Measurements from ENCODE around the gene OR6K2. TPM values are rescaled to one million over a fixed set of nuclear protein-coding genes. Genes with fewer than 3 reads are reported as not detected.

OR6K2 gene
- total RNA-seq, 2 experiments from 2014 or later = not detected

DNA sequence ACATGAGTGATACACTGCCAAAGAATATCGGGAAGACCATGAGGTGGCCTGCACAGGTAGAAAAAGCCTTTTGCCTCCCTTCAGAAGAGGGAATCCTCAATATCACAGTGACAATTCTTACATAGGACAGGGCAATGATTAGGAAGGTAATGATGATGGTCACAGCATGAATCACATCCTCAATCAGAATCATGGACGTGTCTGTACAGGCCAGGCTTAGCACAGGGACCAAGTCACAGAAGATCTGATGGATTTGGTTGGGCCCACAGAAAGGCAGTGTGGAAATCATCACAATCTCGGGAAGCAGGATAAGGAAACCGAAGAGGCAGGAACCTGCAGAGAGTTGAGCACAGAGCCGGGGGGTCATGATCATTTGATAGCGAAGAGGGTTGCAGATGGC lies 16.9 kb upstream of the OR6K2 start:
- Mint-ChIP-seq H3K4me3 (no peak overlapping the region), H3K27ac (no peak overlapping the region)
- intact Hi-C loops (cut with DNase I, micrococcal nuclease) = no loop called here

DNA sequence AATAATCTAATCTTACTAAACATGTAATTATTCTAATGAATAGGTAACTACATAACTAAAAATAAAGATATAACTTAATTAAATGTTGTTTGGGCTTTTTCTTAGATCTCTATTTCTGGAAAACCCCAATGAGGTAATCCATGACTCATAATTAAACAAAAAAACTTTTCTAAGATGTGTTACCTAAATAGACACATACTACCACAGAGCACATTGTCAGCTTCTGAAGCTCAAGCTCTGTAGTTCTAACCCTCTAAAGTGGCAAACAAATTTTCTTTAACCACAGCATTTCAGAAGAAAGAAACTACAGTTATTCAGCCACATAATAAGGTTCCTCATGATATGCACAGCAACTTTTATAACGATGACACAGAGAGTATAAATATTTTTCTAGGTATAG lies 15.9 kb upstream of the OR6K2 start:
- Histone ChIP-seq H3K4me1 (ENCODE audit: insufficient read depth, low read length) (no peaks in the 10 kb centered on the region), H3K9me3 (ENCODE audit: control insufficient read depth in 1 of 2, insufficient read depth in 1 of 2, low read length in 2 of 2) (no peaks in the 10 kb centered on the region), H3K27ac (ENCODE audit: low read depth in 1 of 2, low read length in 2 of 2) (no peak overlapping the region), H3K4me3 (ENCODE audit: low read length) (no peak overlapping the region), H3K27me3 (ENCODE audit: control insufficient read depth in 1 of 2, insufficient read depth in 2 of 2, low read length in 2 of 2) (peaks cover 3 to 19% of the 10 kb centered on the region in 2 experiments), H3K36me3 (ENCODE audit: insufficient read depth, low read length) (no peaks in the 10 kb centered on the region)
- no peaks in the 10 kb centered on the region for H3K36me3 Mint-ChIP-seq (ENCODE audit: low read depth)
- H3K4me3 Mint-ChIP-seq = no peak overlapping the region
- H3K27ac Mint-ChIP-seq = no peak overlapping the region
- ATAC-seq (ENCODE audit: poor library complexity) (no peak), DNase-seq (peak in 1 of 14 experiments; percentile 5)
- peaks cover 44% of the 10 kb centered on the region for H3K27me3 Mint-ChIP-seq
- POLR2A ChIA-PET = no interaction called here
- TF ChIP-seq, protein P1, sequence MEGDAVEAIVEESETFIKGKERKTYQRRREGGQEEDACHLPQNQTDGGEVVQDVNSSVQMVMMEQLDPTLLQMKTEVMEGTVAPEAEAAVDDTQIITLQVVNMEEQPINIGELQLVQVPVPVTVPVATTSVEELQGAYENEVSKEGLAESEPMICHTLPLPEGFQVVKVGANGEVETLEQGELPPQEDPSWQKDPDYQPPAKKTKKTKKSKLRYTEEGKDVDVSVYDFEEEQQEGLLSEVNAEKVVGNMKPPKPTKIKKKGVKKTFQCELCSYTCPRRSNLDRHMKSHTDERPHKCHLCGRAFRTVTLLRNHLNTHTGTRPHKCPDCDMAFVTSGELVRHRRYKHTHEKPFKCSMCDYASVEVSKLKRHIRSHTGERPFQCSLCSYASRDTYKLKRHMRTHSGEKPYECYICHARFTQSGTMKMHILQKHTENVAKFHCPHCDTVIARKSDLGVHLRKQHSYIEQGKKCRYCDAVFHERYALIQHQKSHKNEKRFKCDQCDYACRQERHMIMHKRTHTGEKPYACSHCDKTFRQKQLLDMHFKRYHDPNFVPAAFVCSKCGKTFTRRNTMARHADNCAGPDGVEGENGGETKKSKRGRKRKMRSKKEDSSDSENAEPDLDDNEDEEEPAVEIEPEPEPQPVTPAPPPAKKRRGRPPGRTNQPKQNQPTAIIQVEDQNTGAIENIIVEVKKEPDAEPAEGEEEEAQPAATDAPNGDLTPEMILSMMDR (IDR thresholded peaks at IDR 0.05) = no peak
- CTCF ChIA-PET = no interaction called here
- no peaks in the 10 kb centered on the region for H3K4me1 Mint-ChIP-seq (ENCODE audit: low read depth)
- H3K9me3 Mint-ChIP-seq = no peaks in the 10 kb centered on the region
- intact Hi-C loops (cut with DNase I, micrococcal nuclease) = no loop called here

More for the DNA sequence above, 16.9 kb upstream of the OR6K2 start:
- Histone ChIP-seq H3K4me3 (ENCODE audit: low read length) (no peak overlapping the region), H3K9me3 (ENCODE audit: control insufficient read depth in 1 of 2, insufficient read depth in 1 of 2, low read length in 2 of 2) (no peaks in the 10 kb centered on the region), H3K36me3 (ENCODE audit: insufficient read depth, low read length) (no peaks in the 10 kb centered on the region), H3K4me1 (ENCODE audit: insufficient read depth, low read length) (no peaks in the 10 kb centered on the region), H3K27ac (ENCODE audit: low read depth in 1 of 2, low read length in 2 of 2) (no peak overlapping the region), H3K27me3 (ENCODE audit: control insufficient read depth in 1 of 2, insufficient read depth in 2 of 2, low read length in 2 of 2) (peaks cover 3 to 16% of the 10 kb centered on the region in 2 experiments)
- no peak for DNase-seq
- no peaks in the 10 kb centered on the region for H3K4me1 Mint-ChIP-seq (ENCODE audit: low read depth)
- POLR2A ChIA-PET = interaction anchor here (0.6 kb wide), 1 partner anchor 80 kb away, joined by 3 read pairs; no protein-coding TSS in a partner anchor
- TF ChIP-seq, protein P1 (IDR thresholded peaks at IDR 0.05) = no peak
- ATAC-seq (ENCODE audit: poor library complexity) = no peak
- no peaks in the 10 kb centered on the region for H3K9me3 Mint-ChIP-seq
- CTCF ChIA-PET = interaction anchor here (1.2 kb wide), 1 partner anchor 14 kb away, joined by 3 read pairs; no protein-coding TSS in a partner anchor
- H3K27me3 Mint-ChIP-seq = peaks cover 42% of the 10 kb centered on the region
- H3K36me3 Mint-ChIP-seq (ENCODE audit: low read depth) = no peaks in the 10 kb centered on the region

DNA sequence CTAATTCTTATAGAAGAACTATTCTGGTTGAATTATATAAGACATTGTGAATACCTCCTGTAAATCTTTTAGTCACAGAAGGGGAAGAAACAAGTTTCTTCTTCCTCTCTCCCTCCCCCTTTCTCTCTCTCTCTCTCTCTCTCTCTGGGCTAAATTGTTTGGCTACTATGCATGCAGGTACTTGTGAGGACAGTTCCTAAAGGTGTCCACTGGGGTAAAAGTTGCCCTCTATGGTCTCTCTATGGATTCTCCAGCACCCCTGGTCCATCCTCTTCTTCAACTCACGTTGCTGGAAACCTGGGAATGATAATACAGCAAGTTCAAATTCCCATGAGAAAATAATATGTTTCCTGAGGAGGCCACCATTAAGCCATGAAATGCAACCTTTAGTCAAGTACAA lies 14.3 kb upstream of the OR6K2 start:
- peaks cover 45% of the 10 kb centered on the region for H3K27me3 Mint-ChIP-seq
- Histone ChIP-seq H3K4me3 (ENCODE audit: low read length) (no peak overlapping the region), H3K9me3 (ENCODE audit: control insufficient read depth in 1 of 2, insufficient read depth in 1 of 2, low read length in 2 of 2) (no peaks in the 10 kb centered on the region), H3K4me1 (ENCODE audit: insufficient read depth, low read length) (no peaks in the 10 kb centered on the region), H3K27ac (ENCODE audit: low read depth in 1 of 2, low read length in 2 of 2) (no peak overlapping the region), H3K27me3 (ENCODE audit: control insufficient read depth in 1 of 2, insufficient read depth in 2 of 2, low read length in 2 of 2) (peaks cover 3 to 19% of the 10 kb centered on the region in 2 experiments), H3K36me3 (ENCODE audit: insufficient read depth, low read length) (no peaks in the 10 kb centered on the region)
- intact Hi-C loops (cut with DNase I, micrococcal nuclease) = no loop called here
- DNase-seq (no peak), ATAC-seq (ENCODE audit: poor library complexity) (no peak)
- no peaks in the 10 kb centered on the region for H3K36me3 Mint-ChIP-seq (ENCODE audit: low read depth)
- TF ChIP-seq, protein P1 (IDR thresholded peaks at IDR 0.05) = no peak
- H3K9me3 Mint-ChIP-seq = no peaks in the 10 kb centered on the region
- ChIA-PET POLR2A (no interaction called here), CTCF (no interaction called here)
- no peak overlapping the region for H3K4me3 Mint-ChIP-seq
- no peak overlapping the region for H3K27ac Mint-ChIP-seq
- no peaks in the 10 kb centered on the region for H3K4me1 Mint-ChIP-seq (ENCODE audit: low read depth)
